ENCODE results near the gene OR10AD1.
"Not testable (repeated sequence)": the region's sequence is repeated elsewhere in the genome, so short reads cannot be mapped to it uniquely, and the experiment has no call there.

The OR10AD1 gene

GRCh38 chr12:48220701-48221100, 17.6 kb upstream of the OR10AD1 start:
- Histone ChIP-seq H3F3A (ENCODE audit: insufficient read depth, low read length) (no peaks in the 10 kb centered on the region), H4K20me1 (ENCODE audit: insufficient read depth, low read length) (no peaks in the 10 kb centered on the region), H3K4me2 (ENCODE audit: low read length) (no peak overlapping the region), H2AFZ (ENCODE audit: low read length) (no peak overlapping the region), H3K27ac (ENCODE audit: low read depth, low read length, poor library complexity, severe bottlenecking) (no peak overlapping the region), H3K9me3 (ENCODE audit: low read length) (no peaks in the 10 kb centered on the region), H3K9ac (ENCODE audit: low read length) (no peak overlapping the region), H3K4me3 (ENCODE audit: low read depth, low read length, poor library complexity, severe bottlenecking) (no peak overlapping the region), H3K9me2 (ENCODE audit: low read depth, low read length) (no peaks in the 10 kb centered on the region), H3K79me2 (ENCODE audit: insufficient read depth, low read length) (no peaks in the 10 kb centered on the region), H3K36me3 (ENCODE audit: insufficient read depth, low read length) (no peaks in the 10 kb centered on the region), H3K27me3 (ENCODE audit: insufficient read depth, low read length) (no peaks in the 10 kb centered on the region), H3K4me1 (ENCODE audit: insufficient read depth, low read length, severe bottlenecking) (no peaks in the 10 kb centered on the region)
- TF ChIP-seq EZH2 (IDR thresholded peaks at IDR 0.05; ENCODE audit: borderline replicate concordance, low read length), result no peak
- TF ChIP-seq CTCF (IDR thresholded peaks at IDR 0.05; ENCODE audit: low read length), result no peak

- Histone ChIP-seq H3K4me2 (ENCODE audit: low read length) (no peak overlapping the region), H3K4me3 (ENCODE audit: low read depth, low read length, poor library complexity, severe bottlenecking) (no peak overlapping the region), H3K27me3 (ENCODE audit: insufficient read depth, low read length) (no peaks in the 10 kb centered on the region), H3K36me3 (ENCODE audit: insufficient read depth, low read length) (no peaks in the 10 kb centered on the region), H3K27ac (ENCODE audit: low read depth, low read length, poor library complexity, severe bottlenecking) (no peak overlapping the region), H4K20me1 (ENCODE audit: insufficient read depth, low read length) (no peaks in the 10 kb centered on the region), H3K9me3 (ENCODE audit: low read length) (no peaks in the 10 kb centered on the region), H3F3A (ENCODE audit: insufficient read depth, low read length) (no peaks in the 10 kb centered on the region), H2AFZ (ENCODE audit: low read length) (no peak overlapping the region), H3K4me1 (ENCODE audit: insufficient read depth, low read length, severe bottlenecking) (no peaks in the 10 kb centered on the region), H3K9ac (ENCODE audit: low read length) (no peak overlapping the region), H3K79me2 (ENCODE audit: insufficient read depth, low read length) (no peaks in the 10 kb centered on the region), H3K9me2 (ENCODE audit: low read depth, low read length) (no peaks in the 10 kb centered on the region)
- TF ChIP-seq CTCF (IDR thresholded peaks at IDR 0.05; ENCODE audit: low read length), result no peak
- no peak for TF ChIP-seq EZH2 (IDR thresholded peaks at IDR 0.05; ENCODE audit: borderline replicate concordance, low read length)
Observed at GRCh38 chr12:48219631-48220030, 16.5 kb upstream of the OR10AD1 start.

DNA sequence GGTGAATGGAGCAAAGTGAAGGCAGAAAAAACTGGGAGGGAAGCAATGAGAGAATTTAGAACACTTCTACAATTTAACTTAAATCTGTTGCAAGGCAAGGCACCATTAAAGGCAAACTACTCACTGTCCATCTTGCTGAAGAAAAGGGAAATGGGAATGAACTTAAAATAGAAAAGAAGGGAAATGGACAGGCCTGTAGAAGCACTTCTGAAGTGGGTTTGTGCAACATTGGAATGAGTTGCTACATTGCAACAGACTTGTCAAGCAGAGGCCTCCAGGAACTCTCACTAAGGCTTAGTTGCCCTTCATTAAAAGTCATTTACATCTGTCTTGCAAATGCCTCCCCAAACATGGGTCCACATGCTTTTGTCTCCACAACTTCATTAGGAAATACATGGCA, 13.7 kb upstream of the OR10AD1 start:
- Histone ChIP-seq H3K79me2 (ENCODE audit: insufficient read depth, low read length) (no peaks in the 10 kb centered on the region), H3K4me3 (ENCODE audit: low read depth, low read length, poor library complexity, severe bottlenecking) (no peak overlapping the region), H3K27me3 (ENCODE audit: insufficient read depth, low read length) (no peaks in the 10 kb centered on the region), H3F3A (ENCODE audit: insufficient read depth, low read length) (no peaks in the 10 kb centered on the region), H3K9ac (ENCODE audit: low read length) (no peak overlapping the region), H3K36me3 (ENCODE audit: insufficient read depth, low read length) (no peaks in the 10 kb centered on the region), H3K4me2 (ENCODE audit: low read length) (no peak overlapping the region), H3K9me3 (ENCODE audit: low read length) (no peaks in the 10 kb centered on the region), H3K27ac (ENCODE audit: low read depth, low read length, poor library complexity, severe bottlenecking) (no peak overlapping the region), H2AFZ (ENCODE audit: low read length) (no peak overlapping the region), H4K20me1 (ENCODE audit: insufficient read depth, low read length) (no peaks in the 10 kb centered on the region), H3K4me1 (ENCODE audit: insufficient read depth, low read length, severe bottlenecking) (no peaks in the 10 kb centered on the region), H3K9me2 (ENCODE audit: low read depth, low read length) (no peaks in the 10 kb centered on the region)
- TF ChIP-seq CTCF (IDR thresholded peaks at IDR 0.05; ENCODE audit: low read length), result no peak
- TF ChIP-seq EZH2 (IDR thresholded peaks at IDR 0.05; ENCODE audit: borderline replicate concordance, low read length), result no peak

GRCh38 chr12:48209495-48209894, 6.4 kb upstream of the OR10AD1 start:
- H3K36me3 ChIP-seq (ENCODE audit: insufficient read depth, low read length); H3K9me3 ChIP-seq (ENCODE audit: low read length); H3K79me2 ChIP-seq (ENCODE audit: insufficient read depth, low read length); H3K27me3 ChIP-seq (ENCODE audit: insufficient read depth, low read length); H3K9me2 ChIP-seq (ENCODE audit: low read depth, low read length); H3K27ac ChIP-seq (ENCODE audit: low read depth, low read length, poor library complexity, severe bottlenecking); H2AFZ ChIP-seq (ENCODE audit: low read length); H4K20me1 ChIP-seq (ENCODE audit: insufficient read depth, low read length); H3K4me2 ChIP-seq (ENCODE audit: low read length); H3K4me1 ChIP-seq (ENCODE audit: insufficient read depth, low read length, severe bottlenecking); H3K4me3 ChIP-seq (ENCODE audit: low read depth, low read length, poor library complexity, severe bottlenecking); H3K9ac ChIP-seq (ENCODE audit: low read length); H3F3A ChIP-seq (ENCODE audit: insufficient read depth, low read length): not testable (repeated sequence)

Measured in OCI-LY1 (cell line).